ENCODE data around the gene FTSJ3.

DNA sequence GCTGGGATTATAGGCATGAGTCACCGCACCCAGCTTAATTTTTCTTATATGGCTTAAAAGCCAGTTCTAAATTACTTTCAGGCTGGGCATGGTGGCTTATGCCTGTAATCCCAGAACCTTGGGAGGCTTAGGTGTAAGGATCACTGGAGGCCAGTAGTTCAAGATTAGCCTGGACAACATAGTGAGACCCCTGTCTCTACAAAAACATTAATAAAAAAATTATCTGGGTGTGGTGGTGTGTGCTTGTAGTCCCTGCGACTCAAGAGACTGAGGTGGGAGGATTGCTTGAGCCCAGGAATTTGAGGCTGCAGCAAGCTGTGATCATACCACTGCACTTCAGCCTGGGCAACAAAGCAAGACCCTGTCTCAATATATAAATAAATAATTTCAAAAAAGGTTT is 25.8 kb upstream of the FTSJ3 start:
- TF ChIP-seq NFRKB (IDR thresholded peaks at IDR 0.05): no peak
- TF ChIP-seq RORA (CRISPR knock-in tag; IDR thresholded peaks at IDR 0.05): no peak
- no peak for TF ChIP-seq GATAD2A (CRISPR knock-in tag; IDR thresholded peaks at IDR 0.05)
- TF ChIP-seq NFYB (CRISPR knock-in tag; IDR thresholded peaks at IDR 0.05): no peak
- TF ChIP-seq SIX1 (CRISPR knock-in tag; IDR thresholded peaks at IDR 0.05; ENCODE audit: borderline replicate concordance): no peak
- no peak for TF ChIP-seq YY1 (IDR thresholded peaks at IDR 0.05; ENCODE audit: insufficient read depth, insufficient replicate concordance, low read depth, low read length)
- TF ChIP-seq, protein P1, sequence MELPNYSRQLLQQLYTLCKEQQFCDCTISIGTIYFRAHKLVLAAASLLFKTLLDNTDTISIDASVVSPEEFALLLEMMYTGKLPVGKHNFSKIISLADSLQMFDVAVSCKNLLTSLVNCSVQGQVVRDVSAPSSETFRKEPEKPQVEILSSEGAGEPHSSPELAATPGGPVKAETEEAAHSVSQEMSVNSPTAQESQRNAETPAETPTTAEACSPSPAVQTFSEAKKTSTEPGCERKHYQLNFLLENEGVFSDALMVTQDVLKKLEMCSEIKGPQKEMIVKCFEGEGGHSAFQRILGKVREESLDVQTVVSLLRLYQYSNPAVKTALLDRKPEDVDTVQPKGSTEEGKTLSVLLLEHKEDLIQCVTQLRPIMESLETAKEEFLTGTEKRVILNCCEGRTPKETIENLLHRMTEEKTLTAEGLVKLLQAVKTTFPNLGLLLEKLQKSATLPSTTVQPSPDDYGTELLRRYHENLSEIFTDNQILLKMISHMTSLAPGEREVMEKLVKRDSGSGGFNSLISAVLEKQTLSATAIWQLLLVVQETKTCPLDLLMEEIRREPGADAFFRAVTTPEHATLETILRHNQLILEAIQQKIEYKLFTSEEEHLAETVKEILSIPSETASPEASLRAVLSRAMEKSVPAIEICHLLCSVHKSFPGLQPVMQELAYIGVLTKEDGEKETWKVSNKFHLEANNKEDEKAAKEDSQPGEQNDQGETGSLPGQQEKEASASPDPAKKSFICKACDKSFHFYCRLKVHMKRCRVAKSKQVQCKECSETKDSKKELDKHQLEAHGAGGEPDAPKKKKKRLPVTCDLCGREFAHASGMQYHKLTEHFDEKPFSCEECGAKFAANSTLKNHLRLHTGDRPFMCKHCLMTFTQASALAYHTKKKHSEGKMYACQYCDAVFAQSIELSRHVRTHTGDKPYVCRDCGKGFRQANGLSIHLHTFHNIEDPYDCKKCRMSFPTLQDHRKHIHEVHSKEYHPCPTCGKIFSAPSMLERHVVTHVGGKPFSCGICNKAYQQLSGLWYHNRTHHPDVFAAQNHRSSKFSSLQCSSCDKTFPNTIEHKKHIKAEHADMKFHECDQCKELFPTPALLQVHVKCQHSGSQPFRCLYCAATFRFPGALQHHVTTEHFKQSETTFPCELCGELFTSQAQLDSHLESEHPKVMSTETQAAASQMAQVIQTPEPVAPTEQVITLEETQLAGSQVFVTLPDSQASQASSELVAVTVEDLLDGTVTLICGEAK (IDR thresholded peaks at IDR 0.05): no peak
- TF ChIP-seq, protein P1 (CRISPR knock-in tag; IDR thresholded peaks at IDR 0.05): no peak

Data from HepG2 (cell line).